CD4-positive, CD25-positive, alpha-beta regulatory T cell (primary cell): ENCODE results near the gene NAV3. TPM values are rescaled to one million over a fixed set of nuclear protein-coding genes. Genes with fewer than 3 reads are reported as not detected.

Experiments
- ATAC-seq, 2 donors: fragments of 150-1000 bp; cut with Tn5 transposase; one replicate each; pipeline ENCODE4 v1.10.0; 2021; ENCODE audit warnings: low read depth in 2 of 2, moderate number of reproducible peaks in 2 of 2, moderate library complexity in 1 of 2
- DNase-seq, 3 donors: peaks; one replicate each; pipeline versions ENCODE4 v3.0.0 to v3.0.0-alpha.2; 2012 to 2022; ENCODE audit warnings: mixed read lengths in 1 of 3
- H3K27ac ChIP-seq: one replicate; pipeline ENCODE4 v1.7.0; 2013; ENCODE audit warnings: mild to moderate bottlenecking, low read length; ENCODE audit not compliant: insufficient read depth, poor library complexity, severe bottlenecking
- H3K27me3 ChIP-seq: one replicate; pipeline ENCODE4 v1.7.0; 2013; ENCODE audit warnings: low read length; ENCODE audit not compliant: control insufficient read depth, insufficient read depth
- H3K36me3 ChIP-seq: one replicate; pipeline ENCODE4 v1.7.0; 2013; ENCODE audit warnings: mild to moderate bottlenecking, low read length, moderate library complexity; ENCODE audit not compliant: control insufficient read depth, insufficient read depth
- H3K4me1 ChIP-seq: 2 replicates; pipeline ENCODE4 v1.7.0; 2013; ENCODE audit warnings: mild to moderate bottlenecking, low read length; ENCODE audit not compliant: insufficient read depth, control insufficient read depth, poor library complexity, severe bottlenecking
- H3K4me3 ChIP-seq: one replicate; pipeline ENCODE4 v1.7.0; 2013; ENCODE audit warnings: low read depth, mild to moderate bottlenecking, low read length, moderate library complexity
- H3K9me3 ChIP-seq, 2 experiments: 1 replicate in 1 of 2; 2 replicates in 1 of 2; pipeline ENCODE4 v1.7.0; 2013; ENCODE audit warnings: low read length in 2 of 2, mild to moderate bottlenecking in 1 of 2, moderate library complexity in 1 of 2; ENCODE audit not compliant: control insufficient read depth in 2 of 2
- H3K27ac Mint-ChIP-seq, 3 donors: one replicate each; pipeline ENCODE4 v1.8.0; 2020 to 2022; ENCODE audit warnings: mild to moderate bottlenecking in 3 of 3, mixed read lengths in 3 of 3, moderate library complexity in 2 of 3
- H3K27me3 Mint-ChIP-seq: one replicate; pipeline ENCODE4 v1.8.0; 2022; ENCODE audit warnings: mild to moderate bottlenecking, mixed read lengths
- H3K36me3 Mint-ChIP-seq: one replicate; pipeline ENCODE4 v1.8.0; 2020; ENCODE audit warnings: mixed read lengths
- H3K4me1 Mint-ChIP-seq, 4 donors: one replicate each; pipeline ENCODE4 v1.8.0; 2020 to 2022; ENCODE audit warnings: mixed read lengths in 4 of 4, mild to moderate bottlenecking in 1 of 4
- H3K4me3 Mint-ChIP-seq, 4 donors: one replicate each; pipeline ENCODE4 v1.8.0; 2020 to 2022; ENCODE audit warnings: mild to moderate bottlenecking in 4 of 4, mixed read lengths in 4 of 4, moderate library complexity in 3 of 4
- H3K9me3 Mint-ChIP-seq, 7 donors: one replicate each; pipeline ENCODE4 v1.8.0; 2020 to 2022; ENCODE audit warnings: mixed read lengths in 7 of 7, mild to moderate bottlenecking in 3 of 7, moderate library complexity in 2 of 7
- polyA plus RNA-seq, 4 donors: library from polyadenylated mRNA; unstranded; fragments of 300-500 nt; fragmentation: Illumina TruSeq; gene quantifications; one replicate each; pipeline ENCODE4 v1.2.3, GENCODE V29; 2021
- total RNA-seq: library from RNA; stranded (reverse); gene quantifications from one replicate; pipeline ENCODE4 v1.2.3, GENCODE V29; 2022

Gene NAV3
- total and polyA plus RNA-seq, 5 donors from 2014 or later, result not detected

DNA sequence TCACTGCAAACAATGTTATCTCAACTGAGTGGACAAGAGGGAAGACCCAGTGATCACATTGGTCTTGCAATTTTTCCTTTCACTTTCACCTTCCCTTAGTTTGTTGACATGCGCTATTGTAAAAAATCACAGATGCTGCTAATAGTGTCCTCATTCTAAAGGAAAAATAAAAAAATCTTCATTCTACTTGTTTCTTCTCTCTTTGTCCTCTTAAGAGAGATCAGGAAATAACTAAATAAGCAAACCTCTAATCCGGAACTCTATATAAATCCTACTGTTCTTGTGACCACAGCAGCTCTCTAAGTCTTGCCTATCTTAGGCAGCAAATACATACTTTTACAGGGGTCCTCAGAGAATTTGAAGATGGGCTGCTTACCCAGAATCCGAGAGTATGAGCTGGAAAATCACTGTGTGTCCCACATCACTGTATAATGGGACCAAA lies 257.7 kb downstream of the NAV3 start:
- H3K4me1 Mint-ChIP-seq, result no peaks in the 10 kb centered on the region
- H3K9me3 Mint-ChIP-seq, result peaks cover 0 to 7% (median 2%) of the 10 kb centered on the region in 7 donors
- Histone ChIP-seq H3K9me3 (no peaks in the 10 kb centered on the region), H3K36me3 (no peaks in the 10 kb centered on the region), H3K27me3 (no peaks in the 10 kb centered on the region), H3K4me1 (no peaks in the 10 kb centered on the region), H3K4me3 (no peak overlapping the region), H3K27ac (no peak overlapping the region)
- no peak overlapping the region for H3K27ac Mint-ChIP-seq
- no peak for ATAC-seq
- H3K36me3 Mint-ChIP-seq, result no peaks in the 10 kb centered on the region
- no peak for DNase-seq
- H3K4me3 Mint-ChIP-seq, result no peak overlapping the region
- H3K27me3 Mint-ChIP-seq, result no peaks in the 10 kb centered on the region

DNA sequence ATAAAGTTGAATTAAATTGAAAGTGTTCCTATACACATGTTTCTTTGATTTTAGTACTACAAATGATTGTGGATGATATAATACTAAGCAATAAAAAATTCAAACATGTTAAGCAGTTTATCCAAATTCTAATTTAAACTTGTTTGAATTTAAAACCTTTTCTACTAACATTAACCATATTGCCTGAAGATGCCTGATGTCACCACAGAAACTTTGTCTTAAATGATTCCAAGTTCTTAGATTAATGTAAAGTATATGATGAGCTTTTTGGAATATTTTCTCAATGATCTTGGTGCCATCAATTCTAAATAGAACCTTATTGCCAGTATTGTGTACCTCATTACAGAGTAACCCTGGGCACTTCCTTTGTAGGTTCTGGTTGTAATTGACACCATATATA lies 259.6 kb downstream of the NAV3 start:
- no peak overlapping the region for H3K4me3 ChIP-seq
- no peak for ATAC-seq
- DNase-seq, result no peak
- no peak overlapping the region for H3K4me3 Mint-ChIP-seq
- peaks cover 0 to 9% (median 2%) of the 10 kb centered on the region in 7 donors for H3K9me3 Mint-ChIP-seq
- no peaks in the 10 kb centered on the region for H3K4me1 Mint-ChIP-seq
- H3K4me1 ChIP-seq, result no peaks in the 10 kb centered on the region
- H3K9me3 ChIP-seq, result no peaks in the 10 kb centered on the region
- no peaks in the 10 kb centered on the region for H3K36me3 ChIP-seq
- no peaks in the 10 kb centered on the region for H3K27me3 Mint-ChIP-seq
- no peaks in the 10 kb centered on the region for H3K27me3 ChIP-seq
- no peak overlapping the region for H3K27ac Mint-ChIP-seq
- H3K27ac ChIP-seq, result no peak overlapping the region
- no peaks in the 10 kb centered on the region for H3K36me3 Mint-ChIP-seq

- H3K27ac Mint-ChIP-seq, result no peak overlapping the region
- H3K27me3 ChIP-seq, result no peaks in the 10 kb centered on the region
- DNase-seq, result no peak
- ATAC-seq, result no peak
- H3K27ac ChIP-seq, result no peak overlapping the region
- no peaks in the 10 kb centered on the region for H3K4me1 ChIP-seq
- H3K4me3 Mint-ChIP-seq, result no peak overlapping the region
- H3K36me3 Mint-ChIP-seq, result no peaks in the 10 kb centered on the region
- H3K4me3 ChIP-seq, result no peak overlapping the region
- no peaks in the 10 kb centered on the region for H3K27me3 Mint-ChIP-seq
- H3K9me3 ChIP-seq, result no peaks in the 10 kb centered on the region
- no peaks in the 10 kb centered on the region for H3K4me1 Mint-ChIP-seq
- peaks cover 0 to 29% (median 3%) of the 10 kb centered on the region in 7 donors for H3K9me3 Mint-ChIP-seq
- no peaks in the 10 kb centered on the region for H3K36me3 ChIP-seq
These were observed 264.9 kb downstream of the NAV3 start for GRCh38 chr12:78095623-78096022.

GRCh38 chr12:78096909-78097597 lies 266.4 kb downstream of the NAV3 start:
- H3K36me3 Mint-ChIP-seq, result no peaks in the 10 kb centered on the region
- H3K27me3 ChIP-seq, result no peaks in the 10 kb centered on the region
- ATAC-seq, result no peak
- H3K9me3 Mint-ChIP-seq, result peaks cover 0 to 33% (median 5%) of the 10 kb centered on the region in 7 donors
- H3K36me3 ChIP-seq, result no peaks in the 10 kb centered on the region
- H3K27me3 Mint-ChIP-seq, result no peaks in the 10 kb centered on the region
- H3K27ac ChIP-seq, result no peak overlapping the region
- DNase-seq, result no peak
- no peak overlapping the region for H3K4me3 ChIP-seq
- peak overlapping the region in 1 of 4 donors; percentile 5 for H3K4me3 Mint-ChIP-seq
- peaks cover 0 to 2% of the 10 kb centered on the region in 2 experiments for H3K9me3 ChIP-seq
- no peaks in the 10 kb centered on the region for H3K4me1 ChIP-seq
- no peaks in the 10 kb centered on the region for H3K4me1 Mint-ChIP-seq
- H3K27ac Mint-ChIP-seq, result no peak overlapping the region

GRCh38 chr12:78099806-78100205 lies 269.1 kb downstream of the NAV3 start:
- H3K4me3 Mint-ChIP-seq, result no peak overlapping the region
- peaks cover 0 to 37% (median 5%) of the 10 kb centered on the region in 7 donors for H3K9me3 Mint-ChIP-seq
- H3K4me3 ChIP-seq, result no peak overlapping the region
- H3K4me1 ChIP-seq, result no peaks in the 10 kb centered on the region
- no peaks in the 10 kb centered on the region for H3K27me3 Mint-ChIP-seq
- no peaks in the 10 kb centered on the region for H3K27me3 ChIP-seq
- no peaks in the 10 kb centered on the region for H3K4me1 Mint-ChIP-seq
- H3K27ac ChIP-seq, result no peak overlapping the region
- no peaks in the 10 kb centered on the region for H3K36me3 Mint-ChIP-seq
- H3K9me3 ChIP-seq, result peaks cover 0 to 4% of the 10 kb centered on the region in 2 experiments
- no peaks in the 10 kb centered on the region for H3K36me3 ChIP-seq
- no peak overlapping the region for H3K27ac Mint-ChIP-seq
- no peak for ATAC-seq
- no peak for DNase-seq

- Histone ChIP-seq H3K4me3 (no peak overlapping the region), H3K9me3 (peaks cover 0 to 4% of the 10 kb centered on the region in 2 experiments), H3K27ac (no peak overlapping the region), H3K27me3 (no peaks in the 10 kb centered on the region), H3K36me3 (no peaks in the 10 kb centered on the region), H3K4me1 (no peaks in the 10 kb centered on the region)
- no peak for DNase-seq
- H3K9me3 Mint-ChIP-seq, result peaks cover 0 to 28% (median 5%) of the 10 kb centered on the region in 7 donors
- H3K4me1 Mint-ChIP-seq, result no peaks in the 10 kb centered on the region
- no peak overlapping the region for H3K27ac Mint-ChIP-seq
- no peak for ATAC-seq
- no peak overlapping the region for H3K4me3 Mint-ChIP-seq
- H3K36me3 Mint-ChIP-seq, result no peaks in the 10 kb centered on the region
- no peaks in the 10 kb centered on the region for H3K27me3 Mint-ChIP-seq
These were observed 270.6 kb downstream of the NAV3 start for GRCh38 chr12:78101113-78101876.

DNA sequence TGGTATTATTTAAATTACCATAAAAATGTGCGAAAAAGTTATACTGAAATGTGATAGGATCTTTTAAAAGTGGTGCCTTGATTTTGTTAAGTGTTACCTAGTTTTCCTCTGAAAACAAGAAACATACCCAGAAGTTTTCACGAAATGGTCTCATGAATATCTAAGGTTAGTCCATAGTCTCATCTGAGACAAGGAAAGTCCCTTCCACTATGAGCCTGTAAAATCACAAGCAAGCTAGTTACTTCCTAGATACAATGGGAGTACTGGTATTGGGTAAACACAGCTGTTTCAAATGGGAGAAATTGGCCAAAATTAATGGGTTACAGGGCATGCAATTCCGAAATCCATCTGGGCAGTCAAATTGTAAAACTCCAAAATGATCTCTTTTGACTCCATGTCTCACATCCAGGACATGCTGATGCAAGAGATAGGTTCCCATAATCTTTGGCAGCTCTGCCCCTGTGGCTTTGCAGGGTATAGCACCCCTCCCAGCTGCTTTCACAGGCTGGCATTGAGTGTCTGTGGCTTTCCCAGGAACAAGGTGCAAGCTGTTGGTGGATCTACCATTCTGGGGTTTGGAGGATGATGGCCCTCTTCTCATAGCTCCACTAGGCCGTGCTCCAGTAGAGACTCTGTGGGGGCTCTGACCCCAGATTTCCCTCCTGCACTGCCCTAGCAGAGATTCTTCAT lies 271.4 kb downstream of the NAV3 start:
- H3K9me3 Mint-ChIP-seq, result peaks cover 0 to 29% (median 6%) of the 10 kb centered on the region in 7 donors

More for the DNA sequence above, 271.4 kb downstream of the NAV3 start:
- H3K27ac ChIP-seq, result no peak overlapping the region
- Mint-ChIP-seq H3K4me1 (no peaks in the 10 kb centered on the region), H3K36me3 (no peaks in the 10 kb centered on the region), H3K27me3 (no peaks in the 10 kb centered on the region), H3K4me3 (no peak overlapping the region), H3K27ac (no peak overlapping the region)
- no peaks in the 10 kb centered on the region for H3K4me1 ChIP-seq
- no peak for DNase-seq
- ATAC-seq, result no peak
- H3K36me3 ChIP-seq, result no peaks in the 10 kb centered on the region
- H3K9me3 ChIP-seq, result peaks cover 0 to 4% of the 10 kb centered on the region in 2 experiments
- H3K4me3 ChIP-seq, result no peak overlapping the region
- no peaks in the 10 kb centered on the region for H3K27me3 ChIP-seq
